Keratinocyte (primary cell): Measurements from ENCODE around the gene PJA1. TPM values are rescaled to one million over a fixed set of nuclear protein-coding genes. Genes with fewer than 3 reads are reported as not detected.

Experiments
- DNase-seq: peaks from one replicate; pipeline ENCODE4 v3.0.0-alpha.2; 2011; ENCODE audit warnings: low read depth, missing footprints, low spot score
- FAIRE-seq: peaks from 2 replicates; lab custom pipeline; 2011; peaks lifted over from hg19 to GRCh38; lab: Jason Lieb, UNC
- H2AFZ ChIP-seq: 2 replicates; pipeline ENCODE4 v1.6.0; 2012; ENCODE audit warnings: low read length, control low read depth, inconsistent platforms; ENCODE audit not compliant: control insufficient read depth
- H3K27ac ChIP-seq: 2 replicates; pipeline ENCODE4 v1.5.1; 2011; ENCODE audit warnings: low read length; ENCODE audit not compliant: control insufficient read depth, insufficient read depth
- H3K27me3 ChIP-seq: 3 replicates; pipeline ENCODE4 v1.6.0; 2011; ENCODE audit warnings: low read length; ENCODE audit not compliant: control insufficient read depth, insufficient read depth; ENCODE audit errors: extremely low read depth
- H3K36me3 ChIP-seq, 2 experiments: 2 replicates in 1 of 2; 3 replicates in 1 of 2; pipeline ENCODE4 v1.5.1; 2011; ENCODE audit warnings: low read length in 2 of 2, mild to moderate bottlenecking in 1 of 2; ENCODE audit not compliant: control insufficient read depth in 2 of 2, insufficient read depth in 2 of 2; ENCODE audit errors: extremely low read depth in 1 of 2
- H3K4me1 ChIP-seq: 3 replicates; pipeline ENCODE4 v1.5.1; 2011; ENCODE audit warnings: low read length; ENCODE audit not compliant: control insufficient read depth, insufficient read depth; ENCODE audit errors: extremely low read depth
- H3K4me2 ChIP-seq: 3 replicates; pipeline ENCODE4 v1.6.0; 2011; ENCODE audit warnings: low read depth, low read length; ENCODE audit not compliant: control insufficient read depth, insufficient read depth; ENCODE audit errors: extremely low read depth
- H3K4me3 ChIP-seq, 3 experiments: fragments of 200-600 bp in 1 of 3; sonication (generic) in 1 of 3; 2 replicates in 2 of 3; 3 replicates in 1 of 3; pipeline ENCODE4 v1.5.1; 2011 to 2016; ENCODE audit warnings: low read length in 3 of 3, mild to moderate bottlenecking in 3 of 3, control low read depth in 2 of 3, inconsistent platforms in 1 of 3, low read depth in 1 of 3, mixed read lengths in 1 of 3, mixed run types in 1 of 3, moderate library complexity in 1 of 3; ENCODE audit not compliant: control insufficient read depth in 2 of 3, insufficient read depth in 2 of 3; ENCODE audit errors: extremely low read depth in 1 of 3
- H3K79me2 ChIP-seq: 2 replicates; pipeline ENCODE4 v1.6.0; 2012; ENCODE audit warnings: low read length; ENCODE audit not compliant: control insufficient read depth, insufficient read depth
- H3K9ac ChIP-seq: 3 replicates; pipeline ENCODE4 v1.6.0; 2011; ENCODE audit warnings: low read length; ENCODE audit not compliant: control insufficient read depth, insufficient read depth; ENCODE audit errors: extremely low read depth
- H3K9me1 ChIP-seq: 3 replicates; pipeline ENCODE4 v1.6.0; 2011; ENCODE audit warnings: low read length; ENCODE audit not compliant: control insufficient read depth, insufficient read depth; ENCODE audit errors: extremely low read depth
- H3K9me3 ChIP-seq: 2 replicates; pipeline ENCODE4 v1.5.1; 2012; ENCODE audit warnings: low read depth, low read length; ENCODE audit not compliant: control insufficient read depth
- H4K20me1 ChIP-seq: 3 replicates; pipeline ENCODE4 v1.6.0; 2011; ENCODE audit warnings: low read length; ENCODE audit not compliant: control insufficient read depth, insufficient read depth; ENCODE audit errors: extremely low read depth
- CTCF ChIP-seq, 3 experiments: IDR thresholded peaks in 1 of 3; conservative IDR thresholded peaks in 1 of 3; optimal IDR thresholded peaks in 1 of 3; 2 replicates in 2 of 3; 3 replicates in 1 of 3; pipeline versions ENCODE3 to v1.5.1; 2011; ENCODE audit warnings: low read length in 3 of 3, mild to moderate bottlenecking in 3 of 3, moderate library complexity in 2 of 3, control low read depth in 1 of 3, inconsistent platforms in 1 of 3; ENCODE audit not compliant: insufficient read depth in 2 of 3; ENCODE audit errors: extremely low read depth in 1 of 3
- EZH2 ChIP-seq: IDR thresholded peaks from one replicate; pipeline ENCODE4 v1.6.1; 2012; ENCODE audit warnings: inconsistent platforms, mild to moderate bottlenecking, low read length, moderate library complexity
- dilution Hi-C: fragments of 300-500 bp; cut with MboI; formaldehyde crosslinking; loops from one replicate; pipeline ENCODE4 v1.7.0; 2020; ENCODE audit warnings: low sequenced_read_pairs; ENCODE audit not compliant: extremely low pct_ligation_motif_present
- polyA plus RNA-seq, 5 experiments: library from polyadenylated mRNA; depleted of rRNA in 3 of 5; stranded (reverse) in 3 of 5; stranded (forward) in 1 of 5; unstranded in 1 of 5; fragments of >200 nt; gene quantifications; 1 replicate in 1 of 5; 2 replicates in 3 of 5; 3 replicates in 1 of 5; pipeline versions ENCODE4 v1.2.1 to v1.2.3, GENCODE V29; 2011 to 2012; ENCODE audit warnings: missing spikeins in 2 of 5, low read depth in 1 of 5, low replicate concordance in 1 of 5

Gene PJA1
- polyA plus RNA-seq, 1 donor (not counting 4 experiments of a cell fraction or from before 2014, with no cell fraction given) = 19.2 TPM

- Histone ChIP-seq H4K20me1 (no peaks in the 10 kb centered on the region), H3K9ac (no peak overlapping the region), H3K79me2 (no peaks in the 10 kb centered on the region), H3K36me3 (no peaks in the 10 kb centered on the region), H3K4me2 (no peak overlapping the region), H3K9me1 (no peaks in the 10 kb centered on the region), H3K27ac (no peak overlapping the region), H3K4me3 (no peak overlapping the region), H3K4me1 (no peaks in the 10 kb centered on the region), H2AFZ (no peak overlapping the region), H3K9me3 (no peaks in the 10 kb centered on the region), H3K27me3 (peaks cover 8% of the 10 kb centered on the region)
- TF ChIP-seq CTCF (optimal IDR thresholded peaks at IDR 0.05 in 1 of 3, IDR thresholded peaks at IDR 0.05 in 1 of 3, conservative IDR thresholded peaks at IDR 0.05 in 1 of 3; ENCODE audit: extremely low read depth in 1 of 3, insufficient read depth in 2 of 3, low read length in 3 of 3) (no peak), EZH2 (no peak)
- FAIRE-seq = no peak
- no peak for DNase-seq
- dilution Hi-C loops = no loop called here
These were observed 19.9 kb upstream of the PJA1 start for GRCh38 chrX:69185141-69185540.

GRCh38 chrX:69182818-69183380 lies 17.6 kb upstream of the PJA1 start:
- H3K4me3 ChIP-seq = no peak overlapping the region
- no peak overlapping the region for H2AFZ ChIP-seq
- no peak for FAIRE-seq
- no peaks in the 10 kb centered on the region for H3K36me3 ChIP-seq
- H3K4me1 ChIP-seq = no peaks in the 10 kb centered on the region
- peaks cover 8% of the 10 kb centered on the region for H3K27me3 ChIP-seq
- no peak for DNase-seq
- H4K20me1 ChIP-seq = no peaks in the 10 kb centered on the region
- no peaks in the 10 kb centered on the region for H3K9me1 ChIP-seq
- H3K4me2 ChIP-seq = no peak overlapping the region
- no peaks in the 10 kb centered on the region for H3K9me3 ChIP-seq
- dilution Hi-C loops = no loop called here
- no peak for TF ChIP-seq EZH2
- no peak for TF ChIP-seq CTCF (optimal IDR thresholded peaks at IDR 0.05 in 1 of 3, IDR thresholded peaks at IDR 0.05 in 1 of 3, conservative IDR thresholded peaks at IDR 0.05 in 1 of 3; ENCODE audit: extremely low read depth in 1 of 3, insufficient read depth in 2 of 3, low read length in 3 of 3)
- H3K27ac ChIP-seq = no peak overlapping the region
- H3K9ac ChIP-seq = no peak overlapping the region
- H3K79me2 ChIP-seq = no peaks in the 10 kb centered on the region
